ENCODE results near the gene RNASE12. TPM values are rescaled to one million over a fixed set of nuclear protein-coding genes. Genes with fewer than 3 reads are reported as not detected.
A peak's percentile ranks its signal among the peaks of the same experiment; 100 is the strongest.

Gene RNASE12, protein sequence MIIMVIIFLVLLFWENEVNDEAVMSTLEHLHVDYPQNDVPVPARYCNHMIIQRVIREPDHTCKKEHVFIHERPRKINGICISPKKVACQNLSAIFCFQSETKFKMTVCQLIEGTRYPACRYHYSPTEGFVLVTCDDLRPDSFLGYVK
- total RNA-seq (not detected), polyA plus RNA-seq (not detected)

DNA sequence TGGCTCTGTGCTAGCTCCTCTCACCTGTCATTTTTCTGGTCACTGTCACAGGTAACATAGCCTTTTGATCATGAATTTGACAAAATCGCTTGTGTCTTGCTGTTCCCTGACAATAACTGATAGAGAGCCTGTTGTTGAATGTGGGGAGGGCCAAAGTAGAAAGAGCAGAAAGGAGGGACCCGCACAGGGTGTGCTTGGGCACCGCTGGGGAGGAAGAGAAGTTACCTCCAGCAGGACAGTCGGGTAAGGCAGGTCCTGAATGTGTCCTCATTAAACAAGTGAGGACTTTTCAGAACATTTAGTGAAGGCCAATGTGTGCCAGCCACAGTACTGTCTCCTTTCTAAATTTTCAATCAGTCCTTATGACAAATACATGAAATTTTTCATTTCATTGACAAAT lies at the start of gene RNASE12:
TSS of gene RNASE12 (minus strand) at position 142 of the 400 bp plus-strand sequence. CDS start 653 bp downstream, outside the sequence.
- Histone ChIP-seq H3K27ac (no peak within 1 kb of the TSS), H3K4me1 (no peaks in the 10 kb centered on the region), H3K9me3 (no peaks in the 10 kb centered on the region), H3K4me3 (no peak within 1 kb of the TSS), H3K36me3 (no peaks in the 10 kb centered on the region), H3K27me3 (peaks cover 0 to 5% (median 0%) of the 10 kb centered on the region in 4 donors)
- WGBS, 2 donors, result 63 to 71% methylated on average over 4 of the region's 4 CpGs
- no peak for FAIRE-seq
- ATAC-seq, result no peak
- no peak for DNase-seq
- TF ChIP-seq, protein P1, sequence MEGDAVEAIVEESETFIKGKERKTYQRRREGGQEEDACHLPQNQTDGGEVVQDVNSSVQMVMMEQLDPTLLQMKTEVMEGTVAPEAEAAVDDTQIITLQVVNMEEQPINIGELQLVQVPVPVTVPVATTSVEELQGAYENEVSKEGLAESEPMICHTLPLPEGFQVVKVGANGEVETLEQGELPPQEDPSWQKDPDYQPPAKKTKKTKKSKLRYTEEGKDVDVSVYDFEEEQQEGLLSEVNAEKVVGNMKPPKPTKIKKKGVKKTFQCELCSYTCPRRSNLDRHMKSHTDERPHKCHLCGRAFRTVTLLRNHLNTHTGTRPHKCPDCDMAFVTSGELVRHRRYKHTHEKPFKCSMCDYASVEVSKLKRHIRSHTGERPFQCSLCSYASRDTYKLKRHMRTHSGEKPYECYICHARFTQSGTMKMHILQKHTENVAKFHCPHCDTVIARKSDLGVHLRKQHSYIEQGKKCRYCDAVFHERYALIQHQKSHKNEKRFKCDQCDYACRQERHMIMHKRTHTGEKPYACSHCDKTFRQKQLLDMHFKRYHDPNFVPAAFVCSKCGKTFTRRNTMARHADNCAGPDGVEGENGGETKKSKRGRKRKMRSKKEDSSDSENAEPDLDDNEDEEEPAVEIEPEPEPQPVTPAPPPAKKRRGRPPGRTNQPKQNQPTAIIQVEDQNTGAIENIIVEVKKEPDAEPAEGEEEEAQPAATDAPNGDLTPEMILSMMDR (IDR thresholded peaks at IDR 0.05), result no peak
- intact Hi-C loops (cut with DNase I), result no loop called here

DNA sequence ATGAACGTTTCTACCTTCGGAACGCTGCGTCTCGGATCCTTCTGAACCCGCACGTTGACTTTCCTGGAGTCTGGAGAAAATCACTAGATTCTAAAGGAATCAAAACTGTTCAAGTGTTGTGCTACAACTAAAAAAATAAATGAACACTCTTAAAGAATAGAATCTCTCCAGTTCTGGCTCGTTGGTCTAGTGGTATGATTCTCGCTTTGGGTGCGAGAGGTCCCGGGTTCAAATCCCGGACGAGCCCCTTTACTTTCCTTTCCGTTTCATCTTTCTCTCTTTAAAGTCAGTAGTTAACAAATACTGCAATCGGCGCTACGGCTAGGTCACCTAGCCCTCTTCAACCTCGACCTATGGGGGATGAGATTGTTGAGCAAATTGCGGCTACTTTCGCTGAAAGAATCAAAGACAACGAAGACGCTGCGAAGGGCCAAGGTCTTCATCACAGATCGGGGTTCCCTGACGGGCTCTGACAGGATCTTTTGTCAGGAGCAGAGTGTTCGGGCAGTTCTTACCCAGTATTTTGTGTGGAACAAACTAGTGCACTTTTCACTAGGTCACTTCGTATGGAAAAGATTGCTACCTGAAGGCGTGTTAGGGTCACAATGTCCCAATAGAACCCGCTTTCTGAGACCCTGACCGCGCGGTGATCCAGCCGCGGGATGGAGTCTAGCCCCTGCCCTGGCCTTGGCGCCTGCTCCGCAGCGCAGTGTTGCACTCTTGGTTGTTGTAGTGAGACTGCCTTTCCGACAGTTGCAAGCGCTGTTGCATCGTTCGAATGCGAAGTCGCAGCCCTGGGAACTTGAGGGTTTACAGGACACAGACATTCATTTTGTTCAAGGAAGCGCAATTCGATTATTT lies 41.9 kb upstream of the RNASE12 start:
- Histone ChIP-seq H3K4me1 (peaks cover 5 to 13% (median 11%) of the 10 kb centered on the region in 3 donors), H3K36me3 (no peaks in the 10 kb centered on the region), H3K27me3 (no peaks in the 10 kb centered on the region), H3K4me3 (peak overlapping the region in 2 of 4 donors; percentile 12 to 34), H3K27ac (no peak overlapping the region), H3K9me3 (no peaks in the 10 kb centered on the region)
- ATAC-seq (peak; percentile 69 to 79 (median 74)), FAIRE-seq (no peak), DNase-seq (peak in 3 of 6 donors; percentile 21 to 76 (median 42))
- TF ChIP-seq, protein P1 (IDR thresholded peaks at IDR 0.05), result no peak
- intact Hi-C loops (cut with DNase I), result no loop called here
- 6% methylated on average over 45 of the region's 45 CpGs for WGBS, 2 donors

DNA sequence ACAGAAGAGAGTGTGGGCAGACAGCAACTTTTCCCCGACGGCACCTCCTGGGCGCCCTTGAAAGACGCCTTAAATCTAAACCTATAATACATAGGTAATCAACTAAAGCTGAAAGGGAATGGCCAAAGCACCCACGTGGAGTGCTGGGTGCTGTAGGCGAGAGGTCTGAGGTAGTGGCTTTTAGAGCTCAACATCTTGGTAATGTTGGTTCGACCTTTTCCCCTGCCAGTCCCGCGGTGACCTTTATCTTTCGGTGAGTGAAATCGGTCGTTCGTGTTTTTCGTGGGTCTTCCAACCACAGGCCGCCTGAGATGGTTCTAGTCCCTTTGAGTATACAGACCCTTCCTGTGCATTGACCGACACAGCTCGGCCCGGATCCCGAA lies 41.3 kb upstream of the RNASE12 start:
- intact Hi-C loops (cut with DNase I), result no loop called here
- H3K36me3 ChIP-seq, result no peaks in the 10 kb centered on the region
- no peaks in the 10 kb centered on the region for H3K27me3 ChIP-seq
- WGBS, 2 donors, result 3% methylated on average over 19 of the region's 19 CpGs
- H3K4me3 ChIP-seq, result peak overlapping the region in 2 of 4 donors; percentile 12 to 34
- ATAC-seq (peak in 3 of 4 donors; percentile 2 to 4 (median 3)), DNase-seq (no peak), FAIRE-seq (no peak)
- H3K9me3 ChIP-seq, result no peaks in the 10 kb centered on the region
- peaks cover 5 to 13% (median 11%) of the 10 kb centered on the region in 3 donors for H3K4me1 ChIP-seq
- no peak overlapping the region for H3K27ac ChIP-seq
- TF ChIP-seq, protein P1 (IDR thresholded peaks at IDR 0.05), result no peak

DNA sequence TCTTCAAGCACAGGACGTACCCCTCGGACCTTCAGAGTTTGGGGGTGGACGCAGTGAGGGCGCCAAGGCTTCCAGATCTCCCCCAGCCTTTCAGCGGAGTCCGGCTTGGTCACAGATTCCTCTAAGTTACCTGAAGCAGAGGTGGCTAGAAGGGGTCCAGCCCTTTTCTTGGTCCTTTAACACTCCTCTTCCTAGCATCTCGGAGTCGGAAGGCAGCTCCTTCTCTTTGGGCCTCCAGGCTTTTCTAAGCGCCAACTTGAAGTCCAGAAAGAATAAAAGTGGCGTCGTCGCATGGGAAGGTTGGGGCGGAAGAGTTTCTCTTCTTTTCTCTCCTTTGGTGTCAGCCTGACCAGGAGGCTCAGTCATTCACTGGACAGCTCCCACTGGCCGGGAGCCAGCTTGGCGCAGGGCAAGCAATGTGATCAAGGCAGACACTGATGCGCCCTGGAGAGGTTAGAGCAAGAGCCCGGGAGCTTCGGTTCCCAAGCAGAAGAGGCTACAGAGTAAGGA lies 40.8 kb upstream of the RNASE12 start:
- intact Hi-C loops (cut with DNase I), result no loop called here
- Histone ChIP-seq H3K4me1 (peaks cover 5 to 13% (median 11%) of the 10 kb centered on the region in 3 donors), H3K36me3 (no peaks in the 10 kb centered on the region), H3K27me3 (no peaks in the 10 kb centered on the region), H3K27ac (no peak overlapping the region), H3K9me3 (no peaks in the 10 kb centered on the region), H3K4me3 (peak overlapping the region in 2 of 4 donors; percentile 12 to 34)
- DNase-seq (peak; percentile 42 to 88 (median 74)), FAIRE-seq (no peak), ATAC-seq (peak; percentile 55 to 81 (median 73))
- TF ChIP-seq, protein P1 (IDR thresholded peaks at IDR 0.05), result no peak
- WGBS, 2 donors, result 2% methylated on average over 18 of the region's 18 CpGs
